Naive B cell (primary cell): ENCODE data around the gene NEK7. TPM values are rescaled to one million over a fixed set of nuclear protein-coding genes. Genes with fewer than 3 reads are reported as not detected.
"Not testable (repeated sequence)": the region's sequence is repeated elsewhere in the genome, so short reads cannot be mapped to it uniquely, and the experiment has no call there.

Source experiments
- ATAC-seq, 2 donors: fragments of 150-1000 bp; cut with Tn5 transposase; 2 replicates each; pipeline ENCODE4 v1.10.0; 2021; ENCODE audit warnings: low read depth in 2 of 2, mild to moderate bottlenecking in 2 of 2, moderate library complexity in 2 of 2
- DNase-seq: peaks from one replicate; pipeline ENCODE4 v3.0.0; 2022
- H3K27ac Mint-ChIP-seq, 6 donors: one replicate each; pipeline ENCODE4 v1.8.0; 2020 to 2022; ENCODE audit warnings: mild to moderate bottlenecking in 6 of 6, mixed read lengths in 6 of 6, moderate library complexity in 5 of 6, inconsistent platforms in 2 of 6
- H3K27me3 Mint-ChIP-seq, 3 donors: one replicate each; pipeline ENCODE4 v1.8.0; 2021 to 2022; ENCODE audit warnings: mixed read lengths in 3 of 3, mild to moderate bottlenecking in 1 of 3
- H3K36me3 Mint-ChIP-seq, 2 donors: one replicate each; pipeline ENCODE4 v1.8.0; 2020 to 2022; ENCODE audit warnings: mixed read lengths in 2 of 2, inconsistent platforms in 1 of 2, mild to moderate bottlenecking in 1 of 2
- H3K4me1 Mint-ChIP-seq, 3 donors: one replicate each; pipeline ENCODE4 v1.8.0; 2020 to 2022; ENCODE audit warnings: mixed read lengths in 3 of 3, inconsistent platforms in 1 of 3, mild to moderate bottlenecking in 1 of 3, moderate library complexity in 1 of 3
- H3K4me3 Mint-ChIP-seq, 8 donors: one replicate each; pipeline ENCODE4 v1.8.0; 2020 to 2022; ENCODE audit warnings: mild to moderate bottlenecking in 8 of 8, mixed read lengths in 8 of 8, moderate library complexity in 8 of 8, inconsistent platforms in 2 of 8
- H3K9me3 Mint-ChIP-seq, 7 donors: one replicate each; pipeline ENCODE4 v1.8.0; 2020 to 2022; ENCODE audit warnings: mixed read lengths in 7 of 7, mild to moderate bottlenecking in 5 of 7, inconsistent platforms in 2 of 7, moderate library complexity in 1 of 7
- polyA plus RNA-seq, 6 donors: library from polyadenylated mRNA; unstranded; fragments of 300-500 nt; fragmentation: Illumina TruSeq; gene quantifications; one replicate each; pipeline ENCODE4 v1.2.3, GENCODE V29; 2021; ENCODE audit warnings: low read depth in 6 of 6

Gene NEK7
- polyA plus RNA-seq, 6 donors from 2014 or later = 26.4 to 41.2 (median 34.2) TPM

- H3K4me3 Mint-ChIP-seq = no peak overlapping the region
- H3K27me3 Mint-ChIP-seq = no peaks in the 10 kb centered on the region
- H3K4me1 Mint-ChIP-seq = peaks cover 0 to 1% (median 0%) of the 10 kb centered on the region in 3 donors
- ATAC-seq (no peak), DNase-seq (no peak)
- H3K27ac Mint-ChIP-seq = no peak overlapping the region
- H3K36me3 Mint-ChIP-seq = no peaks in the 10 kb centered on the region
- H3K9me3 Mint-ChIP-seq = no peaks in the 10 kb centered on the region
Observed at GRCh38 chr1:198125995-198126735, 30.6 kb upstream of the NEK7 start.

- Mint-ChIP-seq H3K4me1 (peaks cover 7 to 11% (median 9%) of the 10 kb centered on the region in 3 donors), H3K4me3 (no peak overlapping the region), H3K36me3 (no peaks in the 10 kb centered on the region), H3K9me3 (peaks cover 0 to 1% (median 0%) of the 10 kb centered on the region in 7 donors), H3K27me3 (no peaks in the 10 kb centered on the region), H3K27ac (peak overlapping the region in 1 of 6 donors; percentile 5)
- DNase-seq (no peak), ATAC-seq (no peak)
Observed at GRCh38 chr1:198128533-198128932, 28.3 kb upstream of the NEK7 start.

DNA sequence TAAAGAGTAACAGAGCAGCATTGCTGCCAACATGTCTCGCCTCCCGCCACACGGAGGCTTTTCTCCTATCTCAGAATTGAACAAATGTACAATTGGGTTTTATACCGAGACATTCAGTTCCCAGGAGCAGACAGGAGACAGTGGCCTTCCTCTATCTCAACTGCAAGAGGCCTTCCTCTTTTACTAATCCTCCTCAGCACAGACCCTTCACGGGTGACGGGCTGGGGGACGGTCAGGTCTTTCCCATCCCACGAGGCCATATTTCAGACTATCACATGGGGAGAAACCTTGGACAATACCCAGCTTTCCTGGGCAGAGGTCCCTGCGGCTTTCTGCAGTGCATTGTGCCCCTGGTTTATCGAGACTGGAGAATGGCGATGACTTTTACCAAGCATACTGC is 26.7 kb upstream of the NEK7 start:
- Mint-ChIP-seq H3K4me1 (peaks cover 7 to 11% (median 9%) of the 10 kb centered on the region in 3 donors), H3K4me3 (peak overlapping the region in 1 of 8 donors; percentile 7), H3K9me3 (peaks cover 0 to 12% (median 3%) of the 10 kb centered on the region in 7 donors)
- not testable (repeated sequence) for H3K27ac Mint-ChIP-seq, DNase-seq, H3K27me3 Mint-ChIP-seq, H3K36me3 Mint-ChIP-seq, ATAC-seq

GRCh38 chr1:198132060-198132781 is 24.6 kb upstream of the NEK7 start:
- H3K4me1 Mint-ChIP-seq = peaks cover 7 to 11% (median 9%) of the 10 kb centered on the region in 3 donors
- H3K4me3 Mint-ChIP-seq = no peak overlapping the region
- H3K27me3 Mint-ChIP-seq = no peaks in the 10 kb centered on the region
- no peaks in the 10 kb centered on the region for H3K36me3 Mint-ChIP-seq
- peaks cover 0 to 12% (median 3%) of the 10 kb centered on the region in 7 donors for H3K9me3 Mint-ChIP-seq
- ATAC-seq (peak in 1 of 2 donors; percentile 49), DNase-seq (no peak)
- peak overlapping the region in 3 of 6 donors; percentile 11 to 76 (median 24) for H3K27ac Mint-ChIP-seq

DNA sequence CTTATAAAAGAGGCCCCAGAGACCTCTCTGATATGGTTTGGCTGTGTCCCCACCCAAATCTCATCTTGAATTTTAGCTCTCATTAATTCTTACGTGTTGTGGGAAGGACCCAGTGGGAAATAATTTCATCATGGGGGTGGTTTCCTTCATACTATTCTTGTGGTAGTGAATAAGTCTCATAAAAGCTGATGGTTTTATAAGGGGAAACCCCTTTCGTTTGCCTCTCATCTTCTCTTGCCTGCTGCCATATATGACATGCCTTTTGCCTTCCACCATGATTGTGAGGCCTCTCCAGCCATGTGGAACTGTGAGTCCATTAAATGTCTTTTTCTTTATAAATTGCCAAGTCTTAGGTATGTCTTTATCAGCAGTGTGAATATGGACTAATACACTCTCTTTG is 22.5 kb upstream of the NEK7 start:
- H3K4me3 Mint-ChIP-seq = no peak overlapping the region
- H3K27me3 Mint-ChIP-seq = peaks cover 0 to 8% (median 1%) of the 10 kb centered on the region in 3 donors
- no peak for ATAC-seq
- DNase-seq = no peak
- H3K27ac Mint-ChIP-seq = no peak overlapping the region
- H3K9me3 Mint-ChIP-seq = peaks cover 0 to 12% (median 3%) of the 10 kb centered on the region in 7 donors
- peaks cover 7 to 11% (median 9%) of the 10 kb centered on the region in 3 donors for H3K4me1 Mint-ChIP-seq
- no peaks in the 10 kb centered on the region for H3K36me3 Mint-ChIP-seq

DNA sequence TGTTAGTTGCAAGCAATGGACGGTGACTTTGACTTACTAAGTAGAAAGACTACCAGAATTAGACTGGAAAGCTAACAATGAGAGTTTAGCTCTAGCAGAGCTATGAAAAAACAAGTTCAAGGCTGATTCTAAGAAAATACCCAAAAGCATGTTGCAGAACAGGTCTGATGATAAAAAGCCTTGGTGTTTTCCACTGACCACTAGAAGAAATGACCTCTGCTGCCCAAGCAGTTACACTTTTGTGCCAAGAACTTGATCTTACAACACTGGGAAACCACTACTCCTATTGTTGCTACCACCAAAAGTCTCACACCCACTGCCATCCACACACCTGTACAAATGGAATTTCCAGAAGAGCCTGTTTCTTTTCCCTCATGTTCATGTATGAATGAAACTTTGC is 21.4 kb upstream of the NEK7 start:
- no peak overlapping the region for H3K4me3 Mint-ChIP-seq
- peak overlapping the region in 1 of 6 donors; percentile 68 for H3K27ac Mint-ChIP-seq
- peaks cover 0 to 4% of the 10 kb centered on the region in 2 donors for H3K36me3 Mint-ChIP-seq

GRCh38 chr1:198141668-198142351 is 15.0 kb upstream of the NEK7 start:
- no peak overlapping the region for H3K4me3 Mint-ChIP-seq
- peaks cover 0 to 8% of the 10 kb centered on the region in 2 donors for H3K36me3 Mint-ChIP-seq
- peaks cover 0 to 8% (median 2%) of the 10 kb centered on the region in 7 donors for H3K9me3 Mint-ChIP-seq
- DNase-seq (no peak), ATAC-seq (no peak)
- H3K27ac Mint-ChIP-seq = no peak overlapping the region
- H3K27me3 Mint-ChIP-seq = peaks cover 11 to 20% (median 17%) of the 10 kb centered on the region in 3 donors
- H3K4me1 Mint-ChIP-seq = no peaks in the 10 kb centered on the region

More for the DNA sequence above, 21.4 kb upstream of the NEK7 start:
- H3K9me3 Mint-ChIP-seq = peaks cover 2 to 12% (median 4%) of the 10 kb centered on the region in 7 donors
- H3K27me3 Mint-ChIP-seq = peaks cover 7 to 13% (median 9%) of the 10 kb centered on the region in 3 donors
- no peak for DNase-seq
- peaks cover 7 to 11% (median 9%) of the 10 kb centered on the region in 3 donors for H3K4me1 Mint-ChIP-seq
- no peak for ATAC-seq

GRCh38 chr1:198143797-198144196 is 13.0 kb upstream of the NEK7 start:
- no peaks in the 10 kb centered on the region for H3K4me1 Mint-ChIP-seq
- no peak overlapping the region for H3K27ac Mint-ChIP-seq
- DNase-seq (no peak), ATAC-seq (no peak)
- H3K36me3 Mint-ChIP-seq = peaks cover 0 to 8% of the 10 kb centered on the region in 2 donors
- H3K4me3 Mint-ChIP-seq = no peak overlapping the region
- peaks cover 9 to 24% (median 11%) of the 10 kb centered on the region in 3 donors for H3K27me3 Mint-ChIP-seq
- peaks cover 0 to 8% (median 2%) of the 10 kb centered on the region in 7 donors for H3K9me3 Mint-ChIP-seq

DNA sequence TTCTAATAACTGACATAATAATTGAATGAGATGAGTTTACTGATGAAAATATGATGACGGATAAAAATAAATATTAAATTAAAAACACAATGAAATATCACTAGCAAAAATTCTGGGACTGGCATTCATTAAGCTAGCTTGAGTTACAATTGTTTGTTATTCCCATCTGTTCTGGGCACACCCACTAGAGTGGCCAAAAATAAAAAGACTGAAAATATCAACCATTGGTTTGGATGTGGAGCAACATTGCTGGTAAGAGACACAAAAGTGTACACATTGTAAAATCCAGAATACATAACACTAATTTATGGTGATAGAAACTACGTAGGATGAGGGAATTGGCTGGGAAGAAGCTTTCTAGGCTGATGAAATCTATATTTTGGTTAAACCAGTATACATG is 9.6 kb upstream of the NEK7 start:
- H3K4me3 Mint-ChIP-seq = no peak overlapping the region
- DNase-seq (no peak), ATAC-seq (no peak)
- H3K9me3 Mint-ChIP-seq = no peaks in the 10 kb centered on the region
- peaks cover 0 to 15% (median 0%) of the 10 kb centered on the region in 3 donors for H3K27me3 Mint-ChIP-seq
- H3K27ac Mint-ChIP-seq = no peak overlapping the region
- no peaks in the 10 kb centered on the region for H3K4me1 Mint-ChIP-seq
- no peaks in the 10 kb centered on the region for H3K36me3 Mint-ChIP-seq

- H3K27me3 Mint-ChIP-seq = peaks cover 0 to 8% (median 0%) of the 10 kb centered on the region in 3 donors
- no peaks in the 10 kb centered on the region for H3K36me3 Mint-ChIP-seq
- no peak for ATAC-seq
- H3K4me1 Mint-ChIP-seq = no peaks in the 10 kb centered on the region
- no peak for DNase-seq
- H3K9me3 Mint-ChIP-seq = no peaks in the 10 kb centered on the region
- H3K4me3 Mint-ChIP-seq = no peak overlapping the region
- H3K27ac Mint-ChIP-seq = no peak overlapping the region
Observed at GRCh38 chr1:198150369-198150768, 6.4 kb upstream of the NEK7 start.

- no peak for DNase-seq
- no peaks in the 10 kb centered on the region for H3K9me3 Mint-ChIP-seq
- peaks cover 5 to 6% (median 5%) of the 10 kb centered on the region in 3 donors for H3K4me1 Mint-ChIP-seq
- no peaks in the 10 kb centered on the region for H3K36me3 Mint-ChIP-seq
- H3K27ac Mint-ChIP-seq = no peak overlapping the region
- H3K4me3 Mint-ChIP-seq = no peak overlapping the region
- ATAC-seq = no peak
- H3K27me3 Mint-ChIP-seq = peaks cover 0 to 4% (median 0%) of the 10 kb centered on the region in 3 donors
Observed at GRCh38 chr1:198151688-198152087, 5.1 kb upstream of the NEK7 start.

DNA sequence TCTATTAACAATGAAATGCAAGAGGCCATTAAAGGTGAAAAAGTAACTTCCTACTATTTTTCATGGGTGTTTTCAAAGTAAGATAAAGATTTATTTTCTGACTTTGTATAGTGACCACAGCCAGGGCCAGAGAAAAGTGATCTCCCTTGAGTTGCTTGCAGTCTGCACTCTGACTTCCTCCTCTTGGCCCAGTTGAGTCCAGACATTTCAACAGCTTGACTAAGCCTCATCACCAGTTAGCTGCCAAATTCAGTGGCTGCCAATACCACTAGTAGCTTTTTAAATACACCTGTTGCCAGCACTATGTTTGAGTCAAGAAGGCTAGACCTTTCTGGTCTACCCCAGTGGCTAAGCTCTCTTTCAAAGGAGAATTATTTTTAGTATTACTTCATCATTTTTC is 3.7 kb upstream of the NEK7 start:
- Mint-ChIP-seq H3K27me3 (peaks cover 0 to 3% (median 0%) of the 10 kb centered on the region in 3 donors), H3K27ac (no peak overlapping the region), H3K9me3 (no peaks in the 10 kb centered on the region), H3K4me1 (peaks cover 12 to 14% (median 12%) of the 10 kb centered on the region in 3 donors), H3K36me3 (peaks cover 0 to 8% of the 10 kb centered on the region in 2 donors), H3K4me3 (peak overlapping the region in 1 of 8 donors; percentile 13)
- no peak for ATAC-seq
- DNase-seq = no peak

- H3K9me3 Mint-ChIP-seq = no peaks in the 10 kb centered on the region
- H3K4me3 Mint-ChIP-seq = no peak overlapping the region
- H3K27ac Mint-ChIP-seq = no peak overlapping the region
- peaks cover 12 to 21% (median 19%) of the 10 kb centered on the region in 3 donors for H3K4me1 Mint-ChIP-seq
- H3K27me3 Mint-ChIP-seq = no peaks in the 10 kb centered on the region
- DNase-seq (no peak), ATAC-seq (no peak)
- peaks cover 0 to 8% of the 10 kb centered on the region in 2 donors for H3K36me3 Mint-ChIP-seq
Observed at GRCh38 chr1:198153804-198154203, 3.0 kb upstream of the NEK7 start.
